Neural progenitor cell (in vitro differentiated cells): ENCODE data around the gene RALBP1. TPM values are rescaled to one million over a fixed set of nuclear protein-coding genes. Genes with fewer than 3 reads are reported as not detected.

Experiments used
- DNase-seq: peaks from one replicate; pipeline ENCODE4 v3.0.0-alpha.2; 2016; ENCODE audit warnings: low spot score
- H2AFZ ChIP-seq: fragments of 200-600 bp; sonication (generic); replicated peaks from 2 replicates; pipeline ENCODE4 v1.6.1; 2016; ENCODE audit warnings: antibody characterized with exemption
- H3F3A ChIP-seq: fragments of 200-600 bp; sonication (generic); 2 replicates; pipeline ENCODE4 v1.6.1; 2016; ENCODE audit warnings: antibody characterized with exemption, low read depth
- H3K27ac ChIP-seq: fragments of 200-600 bp; sonication (generic); 2 replicates; pipeline ENCODE4 v1.5.1; 2016; ENCODE audit warnings: mild to moderate bottlenecking
- H3K27me3 ChIP-seq: fragments of 200-600 bp; sonication (generic); 2 replicates; pipeline ENCODE4 v1.6.1; 2016; ENCODE audit warnings: mild to moderate bottlenecking, moderate library complexity
- H3K36me3 ChIP-seq: fragments of 200-600 bp; sonication (generic); 2 replicates; pipeline ENCODE4 v1.5.1; 2016
- H3K4me1 ChIP-seq: fragments of 200-600 bp; sonication (generic); 2 replicates; pipeline ENCODE4 v1.6.1; 2016; ENCODE audit warnings: mixed run types
- H3K4me2 ChIP-seq: fragments of 200-600 bp; sonication (generic); 2 replicates; pipeline ENCODE4 v1.6.1; 2016
- H3K4me3 ChIP-seq: fragments of 200-600 bp; sonication (generic); 2 replicates; pipeline ENCODE4 v1.5.1; 2016
- H3K79me2 ChIP-seq: fragments of 200-600 bp; sonication (generic); 2 replicates; pipeline ENCODE4 v1.6.1; 2016; ENCODE audit warnings: low read depth
- H3K9ac ChIP-seq: fragments of 200-600 bp; sonication (generic); 2 replicates; pipeline ENCODE4 v1.6.1; 2016
- H3K9me3 ChIP-seq: fragments of 200-600 bp; sonication (generic); 2 replicates; pipeline ENCODE4 v1.5.1; 2016; ENCODE audit warnings: low read depth
- H4K20me1 ChIP-seq: fragments of 200-600 bp; sonication (generic); 2 replicates; pipeline ENCODE4 v1.6.1; 2016; ENCODE audit warnings: low read depth
- H3K27ac Mint-ChIP-seq: 3 replicates; pipeline ENCODE4 v1.8.0; 2021; ENCODE audit warnings: mixed read lengths
- H3K27me3 Mint-ChIP-seq: 2 replicates; pipeline ENCODE4 v1.8.0; 2022; ENCODE audit warnings: low read depth, mild to moderate bottlenecking, inconsistent platforms, moderate library complexity, mixed read lengths; ENCODE audit not compliant: insufficient read depth
- H3K36me3 Mint-ChIP-seq: 3 replicates; pipeline ENCODE4 v1.8.0; 2021; ENCODE audit warnings: mixed read lengths
- H3K4me1 Mint-ChIP-seq: 3 replicates; pipeline ENCODE4 v1.8.0; 2021; ENCODE audit warnings: mixed read lengths
- H3K4me3 Mint-ChIP-seq: 3 replicates; pipeline ENCODE4 v1.8.0; 2021; ENCODE audit warnings: mild to moderate bottlenecking, moderate library complexity, mixed read lengths
- H3K9me3 Mint-ChIP-seq: 3 replicates; pipeline ENCODE4 v1.8.0; 2020; ENCODE audit warnings: mixed read lengths
- EZH2 ChIP-seq: fragments of 200-600 bp; sonication (generic); IDR thresholded peaks from 2 replicates; pipeline ENCODE4 v1.6.1; 2017; ENCODE audit warnings: antibody characterized with exemption, mild to moderate bottlenecking, moderate library complexity
- EZH2phosphoT487 ChIP-seq: fragments of 200-600 bp; sonication (generic); IDR thresholded peaks from 2 replicates; pipeline ENCODE4 v1.6.1; 2017; ENCODE audit warnings: antibody characterized with exemption
- total RNA-seq: library from RNA; depleted of rRNA; stranded (reverse); fragments of >200 nt; gene quantifications from 2 replicates; pipeline ENCODE4 v1.2.3, GENCODE V29; 2015; ENCODE audit warnings: low replicate concordance
- TF ChIP-seq, protein P1 (sequence below): fragments of 200-600 bp; sonication (generic); IDR thresholded peaks from 2 replicates; pipeline ENCODE4 v1.5.1; 2017; ENCODE audit warnings: antibody characterized with exemption, mild to moderate bottlenecking

RALBP1 gene
- total RNA-seq, 1 donor from 2014 or later = 61.5 TPM

GRCh38 chr18:9534844-9535243, 59.5 kb downstream of the RALBP1 start:
- H3K4me3 ChIP-seq = no peak overlapping the region
- no peak overlapping the region for H3K9ac ChIP-seq
- Mint-ChIP-seq H3K4me3 (no peak overlapping the region), H3K27ac (peak overlapping the region; percentile 96), H3K27me3 (peaks cover 2% of the 10 kb centered on the region), H3K4me1 (peaks cover 20% of the 10 kb centered on the region), H3K9me3 (no peaks in the 10 kb centered on the region), H3K36me3 (peaks cover 27% of the 10 kb centered on the region)
- no peaks in the 10 kb centered on the region for H3K27me3 ChIP-seq
- H3K4me1 ChIP-seq = no peaks in the 10 kb centered on the region
- H3K36me3 ChIP-seq = no peaks in the 10 kb centered on the region
- H3K9me3 ChIP-seq = no peaks in the 10 kb centered on the region
- DNase-seq = no peak
- no peak overlapping the region for H3K4me2 ChIP-seq
- no peak for TF ChIP-seq EZH2
- no peaks in the 10 kb centered on the region for H3F3A ChIP-seq
- no peaks in the 10 kb centered on the region for H3K79me2 ChIP-seq
- H4K20me1 ChIP-seq = no peaks in the 10 kb centered on the region
- H2AFZ ChIP-seq = no peak overlapping the region
- H3K27ac ChIP-seq = no peak overlapping the region

DNA sequence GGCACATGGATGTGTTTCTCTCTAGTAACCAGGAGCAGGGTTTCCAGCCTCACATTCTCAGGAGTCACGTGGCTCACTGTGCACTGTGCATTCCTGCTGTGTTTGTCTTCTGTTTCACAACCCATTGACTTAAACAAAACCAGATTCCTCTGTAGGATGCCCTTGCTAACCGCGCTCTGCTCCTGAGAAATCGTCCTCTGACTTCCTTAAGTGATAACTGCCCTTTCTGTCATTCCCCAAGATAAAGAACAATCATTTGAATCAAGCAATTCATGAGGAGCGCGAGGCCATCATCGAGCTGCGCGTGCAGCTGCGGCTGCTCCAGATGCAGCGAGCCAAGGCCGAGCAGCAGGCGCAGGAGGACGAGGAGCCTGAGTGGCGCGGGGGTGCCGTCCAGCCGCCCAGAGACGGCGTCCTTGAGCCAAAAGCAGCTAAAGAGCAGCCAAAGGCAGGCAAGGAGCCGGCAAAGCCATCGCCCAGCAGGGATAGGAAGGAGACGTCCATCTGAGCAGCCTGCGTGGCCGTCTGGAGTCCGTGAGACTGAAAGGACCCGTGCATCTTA, 60.2 kb downstream of the RALBP1 start:
- peaks cover 27% of the 10 kb centered on the region for H3K36me3 Mint-ChIP-seq
- H3K27ac Mint-ChIP-seq = peak overlapping the region; percentile 96
- Histone ChIP-seq H3F3A (no peaks in the 10 kb centered on the region), H3K36me3 (no peaks in the 10 kb centered on the region), H3K4me3 (no peak overlapping the region), H3K9ac (no peak overlapping the region), H2AFZ (no peak overlapping the region), H3K27me3 (no peaks in the 10 kb centered on the region), H3K9me3 (no peaks in the 10 kb centered on the region), H3K4me2 (no peak overlapping the region), H4K20me1 (no peaks in the 10 kb centered on the region), H3K4me1 (no peaks in the 10 kb centered on the region), H3K27ac (no peak overlapping the region), H3K79me2 (no peaks in the 10 kb centered on the region)
- peak overlapping the region; percentile 5 for H3K4me3 Mint-ChIP-seq
- H3K4me1 Mint-ChIP-seq = peaks cover 20% of the 10 kb centered on the region
- peaks cover 2% of the 10 kb centered on the region for H3K27me3 Mint-ChIP-seq
- no peaks in the 10 kb centered on the region for H3K9me3 Mint-ChIP-seq
- TF ChIP-seq EZH2 (no peak), EZH2phosphoT487 (no peak)
- TF ChIP-seq, protein P1, sequence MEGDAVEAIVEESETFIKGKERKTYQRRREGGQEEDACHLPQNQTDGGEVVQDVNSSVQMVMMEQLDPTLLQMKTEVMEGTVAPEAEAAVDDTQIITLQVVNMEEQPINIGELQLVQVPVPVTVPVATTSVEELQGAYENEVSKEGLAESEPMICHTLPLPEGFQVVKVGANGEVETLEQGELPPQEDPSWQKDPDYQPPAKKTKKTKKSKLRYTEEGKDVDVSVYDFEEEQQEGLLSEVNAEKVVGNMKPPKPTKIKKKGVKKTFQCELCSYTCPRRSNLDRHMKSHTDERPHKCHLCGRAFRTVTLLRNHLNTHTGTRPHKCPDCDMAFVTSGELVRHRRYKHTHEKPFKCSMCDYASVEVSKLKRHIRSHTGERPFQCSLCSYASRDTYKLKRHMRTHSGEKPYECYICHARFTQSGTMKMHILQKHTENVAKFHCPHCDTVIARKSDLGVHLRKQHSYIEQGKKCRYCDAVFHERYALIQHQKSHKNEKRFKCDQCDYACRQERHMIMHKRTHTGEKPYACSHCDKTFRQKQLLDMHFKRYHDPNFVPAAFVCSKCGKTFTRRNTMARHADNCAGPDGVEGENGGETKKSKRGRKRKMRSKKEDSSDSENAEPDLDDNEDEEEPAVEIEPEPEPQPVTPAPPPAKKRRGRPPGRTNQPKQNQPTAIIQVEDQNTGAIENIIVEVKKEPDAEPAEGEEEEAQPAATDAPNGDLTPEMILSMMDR = no peak
- DNase-seq = peak; percentile 7

GRCh38 chr18:9536354-9537152, 61.2 kb downstream of the RALBP1 start:
- Histone ChIP-seq H3K4me1 (no peaks in the 10 kb centered on the region), H3K9ac (no peak overlapping the region), H2AFZ (no peak overlapping the region), H3K4me2 (no peak overlapping the region), H3K9me3 (no peaks in the 10 kb centered on the region), H3K79me2 (no peaks in the 10 kb centered on the region), H3K4me3 (no peak overlapping the region), H3K27me3 (no peaks in the 10 kb centered on the region), H4K20me1 (no peaks in the 10 kb centered on the region), H3K27ac (no peak overlapping the region), H3F3A (no peaks in the 10 kb centered on the region), H3K36me3 (no peaks in the 10 kb centered on the region)
- Mint-ChIP-seq H3K27me3 (peaks cover 2% of the 10 kb centered on the region), H3K9me3 (no peaks in the 10 kb centered on the region), H3K4me1 (peaks cover 20% of the 10 kb centered on the region), H3K4me3 (no peak overlapping the region), H3K36me3 (peaks cover 25% of the 10 kb centered on the region), H3K27ac (no peak overlapping the region)
- TF ChIP-seq, protein P1 = no peak
- no peak for TF ChIP-seq EZH2
- TF ChIP-seq EZH2phosphoT487 = no peak
- no peak for DNase-seq

DNA sequence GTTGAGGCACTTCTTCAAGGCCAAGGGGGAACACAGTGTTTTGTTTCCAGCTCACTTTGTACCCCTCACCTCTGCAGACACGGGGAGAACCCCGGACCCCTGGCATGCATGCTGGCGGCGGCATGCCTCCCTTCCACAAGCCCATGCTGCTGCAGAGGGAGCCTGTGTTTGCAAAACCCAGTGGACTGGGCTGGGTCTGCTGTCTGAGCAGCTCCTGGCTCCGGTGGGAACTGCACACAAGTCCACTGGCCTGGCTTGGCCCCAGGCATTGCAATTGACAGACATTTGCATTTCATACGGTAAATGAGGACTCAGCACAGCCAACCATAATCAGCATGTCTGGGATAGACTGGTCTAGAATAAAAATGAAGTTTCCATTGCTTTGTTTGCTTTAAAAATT, 62.4 kb downstream of the RALBP1 start:
- no peak overlapping the region for H3K4me3 Mint-ChIP-seq
- H3K36me3 Mint-ChIP-seq = peaks cover 26% of the 10 kb centered on the region
- no peaks in the 10 kb centered on the region for H3K27me3 ChIP-seq
- no peak overlapping the region for H3K27ac Mint-ChIP-seq
- no peak overlapping the region for H3K27ac ChIP-seq
- H3K36me3 ChIP-seq = no peaks in the 10 kb centered on the region
- peaks cover 20% of the 10 kb centered on the region for H3K4me1 Mint-ChIP-seq
- H4K20me1 ChIP-seq = no peaks in the 10 kb centered on the region
- no peak for DNase-seq
- H3K9me3 ChIP-seq = no peaks in the 10 kb centered on the region
- no peak overlapping the region for H2AFZ ChIP-seq
- H3K4me2 ChIP-seq = no peak overlapping the region
- no peak overlapping the region for H3K4me3 ChIP-seq
- peaks cover 2% of the 10 kb centered on the region for H3K27me3 Mint-ChIP-seq
- no peak for TF ChIP-seq EZH2
- TF ChIP-seq, protein P1 = no peak
- no peak for TF ChIP-seq EZH2phosphoT487
- H3K9ac ChIP-seq = no peak overlapping the region
- no peaks in the 10 kb centered on the region for H3K4me1 ChIP-seq
- no peaks in the 10 kb centered on the region for H3K9me3 Mint-ChIP-seq
- H3K79me2 ChIP-seq = no peaks in the 10 kb centered on the region
- no peaks in the 10 kb centered on the region for H3F3A ChIP-seq
